Activated T-helper 17 cell treated with anti-CD3 and anti-CD28 coated beads, Interleukin-2, amount 50 U/mL, for 72 hours (primary cell): ENCODE measurements around the gene ZNF19. TPM values are rescaled to one million over a fixed set of nuclear protein-coding genes. Genes with fewer than 3 reads are reported as not detected.
"Not testable (repeated sequence)": the region's sequence is repeated elsewhere in the genome, so short reads cannot be mapped to it uniquely, and the experiment has no call there.

ENCODE experiments used
- ATAC-seq: fragments of 150-1000 bp; cut with Tn5 transposase; replicated peaks from 2 replicates; pipeline ENCODE4 v1.10.0; 2021; ENCODE audit warnings: mild to moderate bottlenecking, moderate library complexity
- H3K27ac Mint-ChIP-seq: one replicate; pipeline ENCODE4 v1.8.0; 2022; ENCODE audit warnings: mixed read lengths
- H3K27me3 Mint-ChIP-seq: one replicate; pipeline ENCODE4 v1.8.0; 2022; ENCODE audit warnings: mixed read lengths
- H3K36me3 Mint-ChIP-seq: one replicate; pipeline ENCODE4 v1.8.0; 2022; ENCODE audit warnings: low read depth, mild to moderate bottlenecking, mixed read lengths
- H3K4me1 Mint-ChIP-seq: one replicate; pipeline ENCODE4 v1.8.0; 2022; ENCODE audit warnings: mixed read lengths
- H3K4me3 Mint-ChIP-seq: one replicate; pipeline ENCODE4 v1.8.0; 2022; ENCODE audit warnings: mild to moderate bottlenecking, mixed read lengths
- H3K9me3 Mint-ChIP-seq: one replicate; pipeline ENCODE4 v1.8.0; 2022; ENCODE audit warnings: mixed read lengths
- total RNA-seq, 2 donors: library from RNA; stranded (reverse); gene quantifications; one replicate each; pipeline ENCODE4 v1.2.3, GENCODE V29; 2022

Gene ZNF19
- total RNA-seq, 2 donors from 2014 or later: 1.1 to 3.4 TPM

GRCh38 chr16:71504051-71504450 lies 14.9 kb upstream of the ZNF19 start:
- not testable (repeated sequence) for H3K27me3 Mint-ChIP-seq, H3K27ac Mint-ChIP-seq, H3K36me3 Mint-ChIP-seq, H3K4me3 Mint-ChIP-seq, H3K9me3 Mint-ChIP-seq, H3K4me1 Mint-ChIP-seq
- peak; percentile 35 for ATAC-seq

- Mint-ChIP-seq H3K4me1 (no peaks in the 10 kb centered on the region), H3K36me3 (no peaks in the 10 kb centered on the region), H3K4me3 (no peak overlapping the region), H3K9me3 (no peaks in the 10 kb centered on the region), H3K27me3 (peaks cover 7% of the 10 kb centered on the region), H3K27ac (no peak overlapping the region)
- ATAC-seq: no peak
Observed at GRCh38 chr16:71501547-71501946, 12.4 kb upstream of the ZNF19 start.

GRCh38 chr16:71500964-71501363 lies 11.8 kb upstream of the ZNF19 start:
- no peaks in the 10 kb centered on the region for H3K36me3 Mint-ChIP-seq
- H3K27me3 Mint-ChIP-seq: peaks cover 7% of the 10 kb centered on the region
- no peak for ATAC-seq
- H3K4me3 Mint-ChIP-seq: no peak overlapping the region
- H3K4me1 Mint-ChIP-seq: no peaks in the 10 kb centered on the region
- H3K27ac Mint-ChIP-seq: no peak overlapping the region
- H3K9me3 Mint-ChIP-seq: no peaks in the 10 kb centered on the region

DNA sequence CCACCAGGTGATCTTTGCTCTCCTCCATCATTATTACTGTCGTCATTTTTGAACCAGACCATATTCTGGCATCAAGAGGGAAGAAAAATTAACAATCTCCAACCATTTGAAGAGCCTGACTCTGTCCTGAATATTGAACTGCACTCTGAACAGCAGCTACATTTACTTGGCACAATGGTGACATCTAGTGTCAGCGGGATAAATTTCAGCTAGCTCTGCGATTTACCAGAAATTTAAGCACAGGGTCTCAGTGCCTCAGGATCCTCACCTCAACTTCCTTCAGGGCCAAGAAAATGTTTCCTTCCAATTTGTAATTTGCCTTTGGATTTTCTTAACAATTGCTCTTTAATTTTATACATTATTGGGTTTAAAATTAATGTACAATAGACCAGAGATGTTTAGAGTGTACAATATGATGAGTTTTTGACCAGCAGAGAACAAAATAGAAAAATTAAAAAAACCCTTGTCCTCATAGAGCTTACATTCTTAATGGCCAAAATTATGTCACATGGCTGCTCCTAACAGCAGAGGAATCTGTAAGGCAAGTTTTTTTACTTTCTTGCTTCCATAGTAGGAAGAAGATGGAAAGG lies 10.7 kb upstream of the ZNF19 start:
- no peaks in the 10 kb centered on the region for H3K9me3 Mint-ChIP-seq
- no peaks in the 10 kb centered on the region for H3K36me3 Mint-ChIP-seq
- H3K27ac Mint-ChIP-seq: no peak overlapping the region
- no peaks in the 10 kb centered on the region for H3K4me1 Mint-ChIP-seq
- peaks cover 7% of the 10 kb centered on the region for H3K27me3 Mint-ChIP-seq
- no peak overlapping the region for H3K4me3 Mint-ChIP-seq
- ATAC-seq: peak; percentile 70

DNA sequence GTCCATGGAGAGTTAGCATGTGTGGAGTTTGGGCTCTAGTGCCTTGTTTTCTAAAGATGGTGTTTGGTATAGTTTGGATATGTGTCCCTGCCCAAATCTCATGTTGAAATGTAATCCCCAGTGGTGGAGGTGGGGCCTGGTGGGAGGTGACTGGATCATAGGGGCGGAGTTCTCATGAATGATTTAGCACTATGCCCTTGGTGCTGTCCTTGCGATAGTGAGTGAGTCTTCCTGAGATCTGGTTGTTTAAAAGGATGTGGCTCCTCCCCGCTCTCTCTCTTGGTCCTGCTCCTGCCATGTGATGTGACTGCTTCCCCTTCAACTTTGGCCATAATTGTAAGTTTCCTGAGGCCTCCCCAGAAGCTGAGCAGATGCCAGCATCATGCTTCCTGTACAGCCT lies 8.9 kb upstream of the ZNF19 start:
- Mint-ChIP-seq H3K27me3 (peaks cover 4% of the 10 kb centered on the region), H3K9me3 (no peaks in the 10 kb centered on the region), H3K27ac (no peak overlapping the region), H3K36me3 (no peaks in the 10 kb centered on the region), H3K4me1 (no peaks in the 10 kb centered on the region), H3K4me3 (no peak overlapping the region)
- ATAC-seq: no peak

GRCh38 chr16:71493213-71493612 lies 4.1 kb upstream of the ZNF19 start:
- Mint-ChIP-seq H3K4me1 (no peaks in the 10 kb centered on the region), H3K9me3 (no peaks in the 10 kb centered on the region), H3K4me3 (no peak overlapping the region), H3K27ac (no peak overlapping the region), H3K27me3 (no peaks in the 10 kb centered on the region), H3K36me3 (no peaks in the 10 kb centered on the region)
- no peak for ATAC-seq

- Mint-ChIP-seq H3K4me1 (no peaks in the 10 kb centered on the region), H3K27ac (no peak overlapping the region), H3K36me3 (no peaks in the 10 kb centered on the region), H3K9me3 (no peaks in the 10 kb centered on the region), H3K4me3 (no peak overlapping the region), H3K27me3 (peaks cover under 1% of the 10 kb centered on the region)
- ATAC-seq: peak; percentile 46
Observed at GRCh38 chr16:71492786-71493185, 3.7 kb upstream of the ZNF19 start.

GRCh38 chr16:71491054-71491453 lies 1.9 kb upstream of the ZNF19 start:
- Mint-ChIP-seq H3K36me3 (no peaks in the 10 kb centered on the region), H3K9me3 (no peaks in the 10 kb centered on the region), H3K4me3 (no peak overlapping the region), H3K27ac (no peak overlapping the region), H3K4me1 (no peaks in the 10 kb centered on the region), H3K27me3 (peaks cover 7% of the 10 kb centered on the region)
- ATAC-seq: no peak

DNA sequence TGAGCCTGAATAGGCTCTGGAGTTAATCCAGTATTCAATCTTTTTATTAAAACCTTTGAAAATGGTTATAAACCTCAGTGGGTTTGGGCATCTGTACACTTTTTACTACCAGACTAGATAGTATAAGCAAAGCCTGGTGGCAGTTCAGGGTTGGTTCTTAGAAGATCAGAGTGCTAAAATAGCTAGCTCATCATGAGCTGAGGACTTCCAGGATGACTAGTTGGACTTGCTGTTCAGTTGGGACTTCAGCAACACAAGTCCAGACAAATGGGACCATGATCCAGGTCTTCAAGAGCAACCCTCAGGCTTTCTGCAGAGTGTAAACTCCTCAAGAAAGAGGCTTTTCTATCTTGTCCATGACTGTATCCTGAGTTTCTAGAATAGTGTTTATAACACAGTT lies 1.2 kb upstream of the ZNF19 start:
- Mint-ChIP-seq H3K36me3 (no peaks in the 10 kb centered on the region), H3K27ac (no peak overlapping the region), H3K4me1 (no peaks in the 10 kb centered on the region), H3K4me3 (no peak overlapping the region), H3K27me3 (peaks cover 7% of the 10 kb centered on the region), H3K9me3 (no peaks in the 10 kb centered on the region)
- ATAC-seq: no peak

GRCh38 chr16:71484006-71484893 lies 4.9 kb downstream of the ZNF19 start:
- Mint-ChIP-seq H3K27ac (peak overlapping the region; percentile 99), H3K27me3 (peaks cover 7% of the 10 kb centered on the region), H3K36me3 (peaks cover 18% of the 10 kb centered on the region), H3K4me3 (peak overlapping the region; percentile 92), H3K4me1 (peaks cover 22% of the 10 kb centered on the region), H3K9me3 (peaks cover 8% of the 10 kb centered on the region)
- peak; percentile 93 for ATAC-seq

GRCh38 chr16:71482569-71482968 lies 6.6 kb downstream of the ZNF19 start:
- peak overlapping the region; percentile 92 for H3K4me3 Mint-ChIP-seq

GRCh38 chr16:71480956-71481355 lies 8.2 kb downstream of the ZNF19 start:
- Mint-ChIP-seq H3K27ac (peak overlapping the region; percentile 99), H3K36me3 (peaks cover 38% of the 10 kb centered on the region), H3K4me3 (peak overlapping the region; percentile 2), H3K9me3 (peaks cover 8% of the 10 kb centered on the region), H3K4me1 (peaks cover 22% of the 10 kb centered on the region), H3K27me3 (no peaks in the 10 kb centered on the region)
- no peak for ATAC-seq

More at GRCh38 chr16:71482569-71482968, 6.6 kb downstream of the ZNF19 start:
- Mint-ChIP-seq H3K4me1 (peaks cover 22% of the 10 kb centered on the region), H3K36me3 (peaks cover 22% of the 10 kb centered on the region), H3K27me3 (peaks cover 5% of the 10 kb centered on the region), H3K9me3 (peaks cover 8% of the 10 kb centered on the region), H3K27ac (peak overlapping the region; percentile 99)
- no peak for ATAC-seq

- no peak for ATAC-seq
- no peaks in the 10 kb centered on the region for H3K27me3 Mint-ChIP-seq
- H3K27ac Mint-ChIP-seq: peak overlapping the region; percentile 99
- peaks cover 25% of the 10 kb centered on the region for H3K4me1 Mint-ChIP-seq
- H3K4me3 Mint-ChIP-seq: no peak overlapping the region
- peaks cover 38% of the 10 kb centered on the region for H3K36me3 Mint-ChIP-seq
- H3K9me3 Mint-ChIP-seq: peaks cover 8% of the 10 kb centered on the region
Observed at GRCh38 chr16:71479420-71479819, 9.7 kb downstream of the ZNF19 start.

GRCh38 chr16:71476457-71477124 lies 12.5 kb downstream of the ZNF19 start:
- Mint-ChIP-seq H3K4me3 (no peak overlapping the region), H3K27me3 (no peaks in the 10 kb centered on the region), H3K4me1 (peaks cover 15% of the 10 kb centered on the region), H3K27ac (peak overlapping the region; percentile 19), H3K9me3 (no peaks in the 10 kb centered on the region), H3K36me3 (peaks cover 24% of the 10 kb centered on the region)
- no peak for ATAC-seq

DNA sequence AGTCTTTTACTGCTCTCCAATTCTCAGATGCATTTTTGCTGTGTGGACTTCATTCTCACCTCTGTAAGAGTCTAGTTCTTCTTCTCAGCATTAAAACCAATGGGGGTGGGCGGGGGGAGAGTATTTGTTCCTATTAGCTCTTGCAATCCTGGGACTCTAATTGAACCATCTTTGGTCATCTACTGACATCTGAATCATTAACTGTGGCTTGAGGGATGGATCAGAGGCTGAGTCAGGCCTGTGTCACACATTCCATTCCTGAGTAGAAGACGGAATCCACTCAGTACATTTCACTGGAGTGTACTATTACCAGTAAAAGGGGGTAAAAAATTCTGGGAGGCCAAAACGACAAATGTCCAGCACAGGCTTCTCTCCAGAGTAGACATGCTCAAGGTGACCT lies 14.3 kb downstream of the ZNF19 start:
- peaks cover 24% of the 10 kb centered on the region for H3K36me3 Mint-ChIP-seq
- H3K27me3 Mint-ChIP-seq: no peaks in the 10 kb centered on the region
- no peak overlapping the region for H3K4me3 Mint-ChIP-seq
- peak overlapping the region; percentile 68 for H3K27ac Mint-ChIP-seq
- peak; percentile 74 for ATAC-seq
- peaks cover 4% of the 10 kb centered on the region for H3K4me1 Mint-ChIP-seq
- H3K9me3 Mint-ChIP-seq: no peaks in the 10 kb centered on the region
